ENCODE results near the gene INS. TPM values are rescaled to one million over a fixed set of nuclear protein-coding genes. Genes with fewer than 3 reads are reported as not detected.
A peak's percentile ranks its signal among the peaks of the same experiment; 100 is the strongest.

The INS gene
- total and polyA plus RNA-seq, 2 of the 8 experiments (the other 6 are each of a cell fraction or from before 2014, with no cell fraction given): not detected

DNA sequence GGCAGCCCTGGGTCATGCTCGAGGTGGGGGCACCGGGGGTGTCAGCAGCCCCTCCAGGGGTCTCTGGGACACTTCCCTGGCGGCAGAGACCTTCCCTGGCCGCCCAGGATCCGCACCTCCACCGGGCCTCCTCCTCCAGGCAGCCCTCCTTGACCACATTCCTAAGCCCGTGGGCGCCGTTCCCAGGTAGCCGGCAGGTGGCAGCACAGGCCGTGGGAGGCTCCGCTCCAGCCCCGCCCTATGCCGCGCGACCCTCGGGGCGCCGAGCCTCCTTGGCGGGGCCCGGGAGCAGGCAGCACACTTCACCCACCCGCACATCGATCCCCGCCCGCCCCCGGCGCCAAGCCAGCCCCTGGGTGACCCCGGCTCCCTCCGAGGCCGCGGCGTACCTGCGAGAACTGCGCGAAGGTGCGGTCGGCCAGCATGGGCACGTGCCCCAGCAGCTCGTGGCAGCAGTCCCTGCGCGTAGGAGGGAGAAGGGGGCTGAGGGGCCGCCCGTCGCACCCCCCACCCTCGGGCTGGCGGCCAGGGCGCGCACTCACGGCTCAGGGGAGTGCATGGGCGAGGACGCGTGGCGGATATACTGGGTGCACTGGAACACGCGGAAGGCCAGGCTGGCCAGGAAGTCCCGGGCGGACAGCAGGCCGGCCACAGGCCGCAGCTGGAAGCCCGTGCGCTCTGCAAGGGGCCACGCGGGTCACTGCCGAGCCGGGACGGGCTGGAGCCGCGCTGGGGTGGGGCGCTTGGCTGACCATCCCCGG, 5.3 kb upstream of the INS start:
- Histone ChIP-seq H2AFZ (ENCODE audit: low read length) (no peak overlapping the region), H4K20me1 (replicated peaks in 1 of 2; ENCODE audit: control insufficient read depth in 1 of 2, insufficient read depth in 2 of 2, low read length in 2 of 2) (no peaks in the 10 kb centered on the region), H2BK120ac (replicated peaks; ENCODE audit: low read depth, low read length) (no peak overlapping the region), H3K36me3 (ENCODE audit: control insufficient read depth in 2 of 4, insufficient read depth in 4 of 4, low read length in 3 of 4) (no peaks in the 10 kb centered on the region; a peak in 1 of 8 replicates), H3K27ac (ENCODE audit: low read depth, low read length) (no peak overlapping the region), H3K9me3 (ENCODE audit: insufficient read depth in 2 of 2, low read depth in 1 of 2, low read length in 1 of 2) (no peaks in the 10 kb centered on the region), H3K9ac (replicated peaks in 1 of 4; ENCODE audit: extremely low read depth in 1 of 4, low read depth in 3 of 4, low read length in 3 of 4) (no peak overlapping the region), H3K4ac (replicated peaks; ENCODE audit: insufficient read length, low read depth, low read length) (no peak overlapping the region), H4K5ac (ENCODE audit: insufficient read length, low read depth, low read length) (no peak overlapping the region), H2BK20ac (ENCODE audit: low read length) (no peak overlapping the region), H2BK12ac (ENCODE audit: low read depth, low read length) (no peak overlapping the region), H3K27me3 (replicated peaks in 1 of 4; ENCODE audit: control insufficient read depth in 3 of 4, extremely low read depth in 1 of 4, insufficient read depth in 3 of 4, low read length in 3 of 4) (peaks cover 0 to 14% (median 0%) of the 10 kb centered on the region in 4 experiments; a peak in 3 of 7 replicates), H3K4me3 (ENCODE audit: extremely low read depth in 1 of 4, insufficient read depth in 2 of 4, low read depth in 3 of 4, low read length in 4 of 4) (peak overlapping the region in 1 of 4 experiments; percentile 35; a peak in 1 of 8 replicates), H3K79me1 (ENCODE audit: low read depth, low read length) (no peaks in the 10 kb centered on the region), H3K4me2 (ENCODE audit: insufficient read depth in 1 of 2, low read depth in 2 of 2, low read length in 2 of 2) (peak overlapping the region in 1 of 2 experiments; percentile 52; a peak in 1 of 4 replicates), H2AK5ac (ENCODE audit: low read depth, low read length) (no peak overlapping the region), H4K91ac (replicated peaks; ENCODE audit: insufficient read length, low read length) (peak overlapping the region; percentile 85), H3K79me2 (ENCODE audit: control insufficient read depth in 1 of 2, insufficient read depth in 2 of 2, low read length in 2 of 2) (no peaks in the 10 kb centered on the region), H3K23ac (ENCODE audit: insufficient read length) (no peak overlapping the region), H3K14ac (ENCODE audit: insufficient read length) (no peak overlapping the region), H3K56ac (replicated peaks; ENCODE audit: insufficient read length, low read depth, low read length) (no peak overlapping the region), H2BK5ac (ENCODE audit: low read depth, low read length) (no peak overlapping the region), H2BK15ac (ENCODE audit: low read length) (no peak overlapping the region), H3K4me1 (replicated peaks in 1 of 4; ENCODE audit: control insufficient read depth in 3 of 4, insufficient read depth in 4 of 4, low read length in 3 of 4) (peaks cover 0 to 6% (median 1%) of the 10 kb centered on the region in 4 experiments; a peak in 2 of 7 replicates), H4K8ac (ENCODE audit: extremely low read depth, insufficient read depth, low read length) (peak overlapping the region; percentile 95), H3K23me2 (ENCODE audit: low read depth, low read length) (no peaks in the 10 kb centered on the region), H3K18ac (ENCODE audit: extremely low read depth, low read length) (peak overlapping the region; percentile 60; the same call in 1 of the 2 replicates)
- FAIRE-seq: no peak
- DNase-seq (ENCODE audit: low read depth in 1 of 2, low spot score in 2 of 2): peak in 1 of 2 experiments; percentile 90
- POLR2A ChIA-PET (ENCODE audit: partially characterized antibody): interaction anchor here (1.4 kb wide), 1 partner anchor 138 kb away, joined by 3 read pairs; no protein-coding TSS in a partner anchor
- CTCF ChIA-PET (ENCODE audit: partially characterized antibody): interaction anchor here (0.5 to 20.6 kb wide), 23 partner anchors 12 to 638 kb away, joined by 3 to 244 read pairs (median 4); partner anchors contain the start of genes C11orf21, INS and TSPAN32
- 49% methylated on average over 29 of the region's 70 CpGs; no CpG with 5 or more reads in 1 of the 2 experiments for WGBS, 2 experiments (ENCODE audit: extremely low coverage in 1 of 2, insufficient coverage in 1 of 2, insufficient read length in 1 of 2, insufficient replicate concordance in 2 of 2, low coverage in 1 of 2, low lambda C conversion rate in 2 of 2, missing lambda C conversion rate in 1 of 2)
- TF ChIP-seq HDAC2 (IDR thresholded peaks at IDR 0.05; ENCODE audit: borderline replicate concordance in 1 of 2, low read depth in 2 of 2, low read length in 2 of 2) (peak in 1 of 2 experiments; percentile 60; a peak in 1 of 4 replicates), YY1 (IDR thresholded peaks at IDR 0.05; ENCODE audit: low read depth, low read length) (peak; percentile 39; the same call in 1 of the 2 replicates), EZH2 (IDR thresholded peaks at IDR 0.05; ENCODE audit: low read depth, low read length, severe bottlenecking) (no peak), KDM5A (IDR thresholded peaks at IDR 0.05; ENCODE audit: low read length) (no peak), TEAD4 (IDR thresholded peaks at IDR 0.05; ENCODE audit: low read depth, low read length) (no peak), TBP (IDR thresholded peaks at IDR 0.05; ENCODE audit: low read depth, low read length) (peak; percentile 11; the same call in 1 of the 2 replicates), MAFK (IDR thresholded peaks at IDR 0.05; ENCODE audit: low read depth, low read length) (no peak), PHF8 (conservative IDR thresholded peaks at IDR 0.05; ENCODE audit: low read depth, low read length) (no peak)
- TF ChIP-seq, protein P1, sequence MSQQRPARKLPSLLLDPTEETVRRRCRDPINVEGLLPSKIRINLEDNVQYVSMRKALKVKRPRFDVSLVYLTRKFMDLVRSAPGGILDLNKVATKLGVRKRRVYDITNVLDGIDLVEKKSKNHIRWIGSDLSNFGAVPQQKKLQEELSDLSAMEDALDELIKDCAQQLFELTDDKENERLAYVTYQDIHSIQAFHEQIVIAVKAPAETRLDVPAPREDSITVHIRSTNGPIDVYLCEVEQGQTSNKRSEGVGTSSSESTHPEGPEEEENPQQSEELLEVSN (IDR thresholded peaks at IDR 0.05): peak; percentile 91

All from H1 (cell line).